Activated CD8-positive, alpha-beta memory T cell treated with anti-CD3 and anti-CD28 coated beads, Interleukin-2, amount 50 U/mL, for 4 hours (primary cell): ENCODE results near the gene PRKCE.
"Not testable (repeated sequence)": the region's sequence is repeated elsewhere in the genome, so short reads cannot be mapped to it uniquely, and the experiment has no call there.

ENCODE experiments used
- DNase-seq: peaks from one replicate; pipeline ENCODE4 v3.0.0-alpha.2; 2020

Gene PRKCE

DNA sequence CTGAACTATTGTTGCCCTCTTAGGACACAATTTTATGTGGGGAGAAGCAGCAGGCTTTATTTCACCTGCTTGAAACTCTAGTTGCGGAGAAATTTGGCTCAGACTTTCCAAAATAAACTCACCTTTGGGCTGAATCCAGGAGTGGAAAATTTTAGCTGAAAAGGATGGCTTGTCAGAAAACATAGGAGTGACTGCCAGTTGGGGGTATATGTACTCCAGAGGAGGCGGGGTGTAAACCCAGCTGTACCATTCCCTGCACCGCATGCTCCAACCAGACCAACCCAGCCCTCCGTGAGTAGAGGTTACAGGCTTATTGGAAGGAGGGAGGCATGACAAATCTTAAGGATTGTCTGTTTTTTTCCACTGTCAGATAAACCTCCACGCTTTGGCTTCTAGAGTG, 53.8 kb downstream of the PRKCE start:
- no peak for DNase-seq

DNA sequence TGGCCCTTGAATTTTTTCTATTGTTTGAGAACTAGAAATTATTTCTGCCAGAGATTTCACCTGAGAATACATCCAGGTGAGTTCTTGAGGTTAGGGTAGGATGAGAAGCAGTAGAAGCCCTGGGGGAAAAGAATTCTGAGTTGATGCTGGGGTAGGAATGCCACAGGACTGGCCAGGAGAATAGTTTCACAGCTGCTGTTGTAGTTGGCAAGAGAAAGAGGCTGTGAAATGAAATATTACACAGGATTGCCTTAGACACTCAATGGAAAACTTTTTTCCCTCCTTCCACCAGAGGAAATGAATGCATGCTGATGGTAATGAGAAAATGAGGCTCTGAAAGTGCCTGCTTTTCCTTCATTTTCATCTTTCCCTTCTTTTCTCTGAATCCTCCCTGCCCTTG, 54.6 kb downstream of the PRKCE start:
- DNase-seq = no peak

DNA sequence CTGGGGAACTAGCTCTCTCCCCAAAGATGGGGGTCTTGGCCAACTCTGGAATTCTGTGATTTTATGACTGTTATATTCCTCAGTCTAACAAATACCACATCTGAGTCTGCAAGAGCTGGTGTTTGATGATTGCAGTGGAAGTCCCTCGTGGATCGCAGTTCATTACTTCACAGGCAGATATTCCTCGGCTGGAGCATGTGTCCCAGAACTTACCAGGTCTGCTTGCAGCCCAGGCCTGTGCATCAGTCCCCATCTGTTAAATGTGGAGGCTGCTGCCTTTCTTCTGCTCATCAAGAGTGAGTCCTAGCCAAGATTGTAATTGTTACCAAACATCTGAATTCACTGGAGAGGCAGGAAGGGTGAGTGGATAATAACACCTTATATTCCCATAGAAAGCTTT, 55.5 kb downstream of the PRKCE start:
- no peak for DNase-seq

DNA sequence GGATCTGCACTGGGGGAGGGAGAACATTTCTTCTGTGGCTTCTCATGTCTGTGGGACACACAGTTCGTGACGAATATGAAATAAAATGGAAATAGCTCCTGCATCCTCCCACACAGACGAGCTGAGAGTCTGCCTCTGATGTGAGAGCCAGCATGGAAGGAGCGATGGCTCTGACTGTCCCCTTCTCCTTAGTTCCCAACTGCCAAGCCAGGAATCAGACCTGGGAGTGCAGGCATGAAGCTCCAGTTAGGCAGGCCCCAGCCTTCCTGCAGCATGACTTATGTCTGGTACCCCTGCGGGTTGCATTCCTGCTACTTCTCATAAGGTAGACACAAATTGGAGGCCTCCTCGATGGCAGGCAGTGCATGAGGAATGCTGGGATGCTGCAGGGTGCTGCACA, 56.2 kb downstream of the PRKCE start:
- DNase-seq = no peak

DNA sequence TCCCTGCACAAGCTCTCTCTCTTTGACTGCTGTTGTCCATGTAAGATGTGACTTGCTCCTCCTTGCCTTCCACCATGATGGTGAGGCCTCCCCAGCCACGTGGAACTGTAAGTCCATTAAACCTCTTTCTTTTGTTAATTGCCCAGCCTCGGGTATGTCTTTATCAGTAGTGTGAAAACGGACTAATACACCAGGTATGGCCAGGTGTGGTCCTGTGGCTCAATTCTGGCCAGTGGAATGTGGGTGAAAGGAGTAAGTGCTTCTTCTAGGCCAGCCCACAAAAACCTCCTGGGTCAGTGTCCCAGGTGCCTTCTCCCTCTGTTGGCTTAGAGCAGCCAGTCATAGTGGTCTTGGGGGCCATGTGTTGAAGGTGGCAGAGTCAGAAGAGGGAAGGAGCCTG, 57.0 kb downstream of the PRKCE start:
- DNase-seq = no peak

DNA sequence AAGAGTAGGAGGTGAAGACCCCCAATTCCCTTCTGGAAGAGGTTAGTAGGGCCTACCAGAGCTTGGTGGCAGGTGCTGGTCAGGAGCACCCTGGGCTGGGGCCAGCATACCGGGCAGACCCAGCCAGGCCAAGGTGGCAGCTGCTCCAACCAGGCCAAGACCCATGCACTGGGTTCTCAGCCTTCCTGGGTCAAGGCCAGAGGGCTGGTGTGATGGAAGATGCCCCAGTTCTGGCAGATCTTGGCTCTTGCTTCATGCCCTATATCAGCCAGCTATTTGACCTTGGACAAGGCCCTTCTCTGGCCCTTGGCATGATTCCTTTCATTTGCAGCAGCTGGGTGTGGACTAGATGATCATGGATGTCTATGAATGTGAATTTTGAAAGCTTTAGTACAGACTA, 57.7 kb downstream of the PRKCE start:
- no peak for DNase-seq

DNA sequence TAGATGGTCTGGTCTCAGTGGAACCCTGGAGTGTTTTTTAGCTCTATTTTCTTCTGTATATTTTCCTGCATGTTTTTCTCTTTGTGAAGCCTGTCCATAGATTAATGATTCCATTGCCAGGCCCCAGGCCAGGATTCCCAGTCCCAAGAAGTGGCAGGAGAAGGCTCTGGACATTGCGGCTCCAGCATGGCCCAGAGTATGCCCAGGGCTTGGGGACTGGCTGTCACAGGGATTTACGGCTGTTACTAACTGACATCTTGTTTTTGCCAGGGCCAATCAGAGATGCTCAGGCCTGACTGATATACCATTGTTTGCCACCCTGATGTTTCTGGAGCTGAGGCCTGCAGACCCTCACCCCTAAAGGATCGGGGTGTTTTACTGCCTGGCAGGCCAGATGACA, 59.0 kb downstream of the PRKCE start:
- DNase-seq = no peak

DNA sequence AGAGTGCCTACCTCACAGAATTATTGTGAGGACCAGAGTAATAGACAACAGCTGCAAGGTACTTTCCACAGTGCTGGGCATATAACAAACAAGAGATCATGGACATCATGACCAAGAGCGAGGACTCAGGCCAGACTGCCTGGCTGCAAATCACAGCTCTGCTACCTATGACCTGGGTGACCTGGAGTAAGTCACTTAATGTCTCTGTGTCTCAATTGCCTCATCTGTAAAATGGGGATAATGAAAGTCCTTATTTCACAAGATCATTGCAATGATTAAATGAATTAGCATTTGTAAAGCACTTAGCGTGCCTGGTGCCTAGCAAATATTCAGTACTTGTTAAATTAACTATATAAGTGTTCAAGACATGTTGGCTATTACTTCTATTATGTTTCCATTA, 59.7 kb downstream of the PRKCE start:
- DNase-seq = no peak

DNA sequence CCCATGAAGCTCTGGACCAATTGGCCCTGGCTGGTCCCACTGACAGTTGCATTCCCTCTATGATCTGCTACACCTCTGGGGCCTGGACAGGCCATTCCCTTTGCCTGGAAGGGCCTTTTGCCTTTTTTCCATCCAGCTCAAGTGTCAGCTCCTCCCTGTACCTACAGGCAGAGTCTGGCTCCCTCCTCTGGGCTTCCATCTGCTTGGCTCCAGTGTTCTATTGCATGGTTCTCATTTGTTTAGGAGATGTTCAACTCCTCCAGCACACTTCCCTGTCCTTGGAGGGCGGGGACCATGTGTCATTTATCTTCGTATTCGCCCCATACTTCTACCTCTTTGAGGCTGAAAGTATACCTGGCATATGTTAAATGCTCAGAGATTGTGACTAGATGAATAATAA, 61.1 kb downstream of the PRKCE start:
- no peak for DNase-seq

DNA sequence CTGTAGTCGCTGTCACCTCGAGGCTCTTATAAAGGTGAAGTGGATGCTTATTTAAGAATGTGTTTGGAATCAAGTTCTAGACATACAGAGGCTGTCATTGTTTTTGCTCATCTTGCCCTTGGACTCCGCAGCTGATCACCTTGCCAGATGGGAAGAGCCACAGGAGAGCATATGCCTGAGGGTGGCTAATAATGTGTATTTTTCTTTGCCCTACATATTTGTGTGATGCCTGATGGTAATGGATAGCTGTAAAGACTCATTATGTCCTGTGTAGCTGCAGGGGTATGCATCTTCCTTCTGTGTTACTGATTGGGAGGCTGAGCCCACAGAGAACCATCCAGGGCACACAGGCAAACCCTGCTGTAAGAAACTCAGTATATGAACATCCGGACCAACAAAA, 61.7 kb downstream of the PRKCE start:
- no peak for DNase-seq

DNA sequence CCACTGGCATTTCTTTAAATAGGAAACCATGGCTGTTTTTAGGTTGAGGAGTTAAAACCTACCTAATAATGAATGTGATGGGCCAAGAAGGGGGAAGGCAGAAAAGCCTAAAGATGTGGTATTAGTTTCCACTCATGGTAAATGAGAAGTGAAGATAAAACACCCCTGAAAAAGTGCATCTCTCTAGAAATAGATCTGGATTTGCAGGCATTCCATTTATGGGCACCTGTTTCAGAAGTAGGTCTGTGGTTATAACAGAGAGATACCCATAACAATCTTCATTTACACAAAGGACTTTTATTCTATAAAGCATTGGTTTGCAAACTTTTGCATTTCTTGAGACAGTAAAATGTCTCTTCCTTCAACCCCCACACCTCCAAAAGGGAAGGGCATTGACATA, 62.1 kb downstream of the PRKCE start:
- DNase-seq = no peak

DNA sequence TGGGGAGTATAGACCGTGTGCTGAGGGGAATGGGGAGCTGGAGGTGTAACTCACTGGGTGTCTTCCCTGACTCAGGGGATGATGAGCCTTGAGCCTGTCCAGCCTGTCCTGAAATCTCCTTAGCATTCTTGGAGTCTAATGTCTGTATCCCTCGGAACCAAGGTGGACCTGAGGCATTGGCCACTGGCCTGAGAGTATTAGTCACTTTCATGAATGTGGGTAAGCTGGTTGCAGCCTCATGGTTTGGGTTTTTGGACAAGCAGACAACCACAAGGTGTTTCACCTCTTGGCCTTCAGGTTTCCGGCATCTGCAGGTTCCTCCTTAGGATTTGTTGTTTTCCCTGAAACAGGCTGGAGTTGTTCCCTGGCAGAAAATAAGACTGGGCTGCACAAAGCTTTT, 63.2 kb downstream of the PRKCE start:
- DNase-seq = no peak

DNA sequence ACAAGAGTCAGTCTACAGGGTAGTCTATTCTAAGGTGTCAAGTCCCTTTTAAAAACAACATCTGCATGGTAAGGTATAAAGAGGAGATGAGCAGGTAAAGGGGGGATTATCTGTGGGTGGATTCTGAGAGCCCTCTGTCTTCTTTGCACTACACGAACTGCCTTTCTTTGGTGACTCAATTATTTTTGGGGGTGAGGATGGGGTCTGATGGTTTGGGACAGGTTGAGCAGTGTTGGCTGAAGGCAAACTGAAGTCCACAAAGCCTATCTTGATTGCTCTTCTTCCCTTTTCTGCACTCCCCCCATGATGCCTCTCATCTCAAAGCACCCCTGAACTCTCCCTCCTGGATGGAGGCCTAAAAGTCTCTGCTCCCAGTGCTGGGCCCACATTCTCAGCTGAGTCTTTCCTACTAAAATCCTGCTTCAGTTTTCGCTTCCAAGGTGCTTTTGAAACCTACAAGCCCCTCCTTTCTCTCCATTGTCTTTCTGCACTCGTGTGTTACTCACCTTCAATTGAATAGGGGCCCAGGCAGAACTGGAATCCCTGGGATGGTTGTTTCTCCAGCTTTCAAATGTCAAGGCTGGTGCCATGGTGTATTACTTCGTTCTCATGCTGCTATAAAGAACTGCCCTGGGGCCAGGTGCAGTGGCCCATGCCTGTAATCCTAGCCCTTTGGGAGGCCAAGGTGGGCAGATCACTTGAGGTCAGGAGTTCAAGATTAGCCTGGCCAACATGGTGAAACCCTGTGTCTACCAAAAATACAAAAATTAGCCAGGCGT, 64.3 kb downstream of the PRKCE start:
- no peak for DNase-seq

DNA sequence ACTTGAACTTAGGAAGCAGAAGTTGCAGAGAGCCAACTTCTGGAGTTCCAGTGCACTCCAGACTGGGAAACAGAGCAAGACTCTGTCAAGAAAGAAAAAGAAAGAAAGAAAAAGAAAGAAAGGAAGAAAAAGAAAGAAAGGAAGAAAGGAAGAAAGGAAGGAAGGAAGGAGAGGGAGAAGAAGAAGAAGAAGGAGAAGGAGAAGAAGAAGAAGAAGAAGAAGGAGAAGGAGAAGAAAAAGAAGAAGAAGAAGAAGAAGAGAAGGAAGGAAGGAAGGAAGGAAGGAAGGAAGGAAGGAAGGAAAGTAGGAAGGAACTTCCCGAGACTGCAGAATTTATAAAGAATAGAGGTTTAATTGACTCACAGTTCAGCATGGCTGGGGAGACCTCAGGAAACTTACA, 65.0 kb downstream of the PRKCE start:
- not testable (repeated sequence) for DNase-seq

DNA sequence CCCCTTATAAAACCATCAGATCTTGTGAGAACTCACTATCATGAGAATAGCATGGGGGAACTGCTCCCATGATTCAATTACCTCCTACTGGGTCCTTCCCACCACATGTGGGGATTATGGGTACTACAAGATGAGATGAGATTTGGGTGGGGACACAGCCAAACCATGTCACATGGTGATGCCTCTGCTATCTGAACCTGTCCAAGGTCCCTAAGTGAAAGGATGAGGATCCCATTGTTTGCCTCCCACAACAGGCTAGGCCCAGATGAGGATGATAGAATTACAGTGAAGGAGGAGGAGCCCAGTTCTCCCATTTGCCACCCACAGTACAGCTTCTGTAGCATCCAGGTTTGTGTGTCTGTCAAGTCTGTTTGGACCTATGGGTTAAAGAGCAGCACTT, 65.4 kb downstream of the PRKCE start:
- no peak for DNase-seq

DNA sequence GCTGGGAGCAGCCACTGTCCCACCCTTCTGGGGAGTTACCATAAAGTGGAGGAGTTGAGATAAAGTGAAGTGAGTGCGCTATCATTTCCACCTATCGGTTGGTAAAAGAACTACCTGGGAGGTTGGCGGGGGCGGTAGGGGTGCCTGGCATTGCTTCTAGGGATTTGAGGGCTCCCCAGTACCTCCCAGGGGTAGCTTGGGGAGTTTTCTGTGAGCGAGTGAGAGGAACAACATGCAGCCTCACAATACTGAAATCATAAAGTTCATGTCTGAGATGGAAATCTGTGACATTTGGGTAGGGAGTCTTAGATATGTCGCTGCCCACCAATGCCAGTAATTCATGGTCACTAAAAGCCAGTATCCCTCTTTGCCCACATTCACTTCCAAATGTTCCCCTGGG, 68.7 kb downstream of the PRKCE start:
- no peak for DNase-seq

DNA sequence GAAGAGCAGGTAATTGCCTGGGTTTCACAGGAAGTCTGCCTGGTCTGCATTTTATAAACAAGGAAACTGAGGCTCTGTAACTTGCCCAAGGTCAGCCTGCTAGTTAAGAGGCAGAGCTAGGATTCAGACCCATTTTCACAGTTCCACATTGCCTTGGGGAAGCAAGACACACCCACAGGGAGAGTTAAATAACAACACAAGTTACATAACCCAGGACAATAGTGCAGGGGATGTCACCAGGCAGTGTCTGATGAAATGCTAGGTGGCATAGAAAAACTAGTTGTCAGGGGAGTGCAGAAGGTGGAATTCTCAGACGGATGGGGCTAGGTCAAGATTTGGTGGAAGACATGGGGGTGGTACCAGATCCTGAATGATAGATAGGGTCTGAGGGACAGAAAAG, 69.7 kb downstream of the PRKCE start:
- no peak for DNase-seq

DNA sequence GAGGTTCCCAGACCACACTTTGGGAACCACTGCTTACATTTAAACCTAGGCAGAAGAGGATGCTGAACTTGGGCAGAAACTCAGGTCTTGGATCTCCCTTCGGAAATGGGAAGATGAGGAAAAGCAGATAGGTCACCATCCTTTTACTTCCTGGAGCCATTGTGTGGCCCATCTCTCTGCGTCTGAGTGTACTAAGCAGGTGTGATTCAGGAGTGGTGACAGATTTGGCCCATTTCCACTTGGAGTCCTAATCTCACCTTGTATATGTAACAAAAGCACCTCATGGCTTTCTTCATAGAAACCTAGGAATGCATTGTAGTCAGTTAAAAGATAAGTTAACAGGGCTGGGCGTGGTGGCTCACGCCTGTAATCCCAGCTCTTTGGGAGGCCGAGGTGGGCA, 71.0 kb downstream of the PRKCE start:
- no peak for DNase-seq

DNA sequence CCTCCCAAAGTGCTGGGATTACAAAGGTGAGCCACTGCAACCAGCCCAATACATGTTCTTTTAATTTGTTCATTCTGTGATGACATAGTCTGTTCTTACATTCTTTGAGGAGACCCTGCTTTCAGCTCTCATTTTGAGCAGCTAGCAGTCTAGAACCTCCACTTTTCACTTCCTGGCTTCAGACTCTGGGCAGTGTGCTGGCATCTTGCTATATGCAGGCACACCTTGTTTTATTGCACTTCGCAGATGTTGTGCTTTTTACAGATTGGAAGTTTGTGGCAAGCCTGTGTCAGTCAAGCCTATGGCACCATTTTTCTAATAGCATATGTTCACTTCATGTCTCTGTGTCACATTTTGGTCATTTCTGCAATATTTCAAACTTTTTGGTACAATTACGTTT, 72.4 kb downstream of the PRKCE start:
- no peak for DNase-seq

DNA sequence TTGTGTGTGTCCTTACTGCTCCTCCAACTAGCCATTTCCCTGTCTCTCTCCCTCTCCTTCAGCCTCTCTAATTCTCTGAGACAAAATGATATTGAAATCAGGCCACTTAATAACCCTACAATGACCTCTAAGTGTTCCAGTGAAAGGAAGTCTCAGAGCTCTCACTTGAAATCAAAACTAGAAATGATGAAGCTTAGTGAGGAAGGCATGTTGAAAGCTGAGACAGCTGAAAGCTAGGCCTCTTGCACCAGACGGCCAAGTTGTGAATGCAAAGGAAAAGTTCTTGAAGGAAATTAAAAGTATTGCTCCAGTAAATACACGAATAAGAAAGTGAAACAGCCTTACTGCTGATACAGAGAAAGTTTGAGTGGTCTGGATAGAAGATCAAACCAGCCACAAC, 72.9 kb downstream of the PRKCE start:
- DNase-seq = no peak

DNA sequence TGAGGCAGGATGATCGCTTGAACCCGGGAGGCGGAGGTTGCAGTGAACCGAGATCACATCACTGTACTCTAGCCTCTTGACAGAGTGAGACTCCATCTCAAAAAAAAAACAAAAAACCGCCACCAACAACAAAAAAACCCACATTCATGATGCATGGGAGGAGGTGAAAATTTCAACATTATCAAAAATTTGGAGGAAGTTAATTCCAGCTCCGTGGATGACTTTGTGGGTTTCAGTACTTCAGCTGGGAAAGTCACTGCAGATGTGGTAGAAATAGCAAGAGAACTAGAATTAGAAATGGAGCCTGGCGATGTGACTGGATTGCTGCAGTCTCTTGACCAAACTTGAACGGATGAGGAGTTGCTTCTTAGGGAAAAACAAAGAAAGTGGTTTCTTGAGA, 74.3 kb downstream of the PRKCE start:
- DNase-seq = no peak

DNA sequence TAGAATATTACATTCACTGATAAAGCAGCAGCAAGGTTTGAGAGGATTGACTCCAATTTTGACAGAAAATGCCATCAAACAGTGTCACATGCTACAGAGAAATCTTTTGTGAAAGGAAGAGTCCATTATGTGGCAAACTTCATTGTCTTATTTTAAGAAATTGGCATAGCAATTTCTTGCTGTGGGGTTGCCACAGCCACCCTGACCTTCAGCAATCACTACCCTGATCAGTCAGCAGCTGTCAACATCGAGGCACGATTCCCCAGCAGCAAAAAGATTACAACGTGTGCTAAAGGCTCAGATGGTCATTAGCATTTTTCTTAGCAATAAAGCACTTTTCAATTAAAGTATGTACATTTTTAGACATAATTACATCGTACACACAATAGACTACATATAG, 74.7 kb downstream of the PRKCE start:
- no peak for DNase-seq

DNA sequence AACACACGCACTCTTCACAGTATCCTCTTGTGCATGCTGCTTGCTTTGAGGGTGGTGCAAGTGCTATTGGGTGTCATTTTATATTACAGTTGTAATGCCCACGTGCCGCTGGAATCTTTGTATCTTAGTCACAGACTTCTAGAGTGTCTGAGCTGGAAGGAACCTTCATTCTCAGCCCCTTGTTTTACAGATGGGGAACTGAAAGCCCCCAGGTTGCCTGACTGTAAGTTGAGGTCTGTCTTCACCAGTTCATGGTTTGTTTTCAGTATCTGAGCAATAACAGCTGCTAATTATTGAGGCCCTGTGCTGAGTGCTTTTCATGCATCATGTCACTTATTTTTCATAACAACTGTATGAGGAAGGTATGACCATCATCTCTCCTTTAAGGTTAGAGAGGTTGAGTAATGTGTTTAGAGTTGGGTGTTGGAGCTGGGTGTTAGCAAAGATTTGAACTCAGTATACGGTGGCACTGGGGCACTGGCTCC, 77.0 kb downstream of the PRKCE start:
- no peak for DNase-seq

DNA sequence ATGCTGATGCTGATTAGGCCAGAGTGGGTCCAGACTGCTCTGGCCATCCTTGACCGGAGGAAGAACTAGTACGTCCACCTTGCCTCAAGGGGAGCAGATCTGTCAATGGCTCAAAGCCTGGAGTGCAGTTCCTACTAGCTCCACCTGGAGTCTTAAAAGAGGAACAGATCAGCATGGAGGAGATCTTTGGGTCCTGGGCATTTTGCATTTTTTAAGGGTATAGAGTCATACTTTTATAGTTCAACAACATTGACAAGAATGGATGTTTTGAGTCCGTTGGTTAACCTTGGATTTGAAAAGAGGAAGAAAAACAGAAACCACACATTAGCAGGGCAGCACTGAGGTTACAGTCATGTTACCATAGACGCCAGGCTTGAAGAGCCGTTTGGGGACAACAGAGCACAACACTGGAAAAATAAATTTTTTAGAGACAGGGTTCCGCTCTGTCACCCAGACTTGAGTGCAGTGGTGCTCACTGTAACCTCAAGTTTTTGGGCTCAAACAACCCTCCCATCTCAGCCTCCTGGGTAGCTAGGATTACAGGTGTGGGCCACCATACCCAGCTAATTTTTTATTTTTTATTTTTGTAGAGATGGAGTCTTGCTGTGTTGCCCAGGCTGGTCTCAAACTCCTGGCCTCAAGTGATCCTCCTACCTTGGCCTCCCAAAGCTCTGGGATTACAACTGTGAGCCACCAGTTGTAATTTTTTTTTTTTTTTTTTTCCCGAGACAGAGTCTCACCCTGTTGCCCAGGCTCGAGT, 78.5 kb downstream of the PRKCE start:
- DNase-seq = no peak

DNA sequence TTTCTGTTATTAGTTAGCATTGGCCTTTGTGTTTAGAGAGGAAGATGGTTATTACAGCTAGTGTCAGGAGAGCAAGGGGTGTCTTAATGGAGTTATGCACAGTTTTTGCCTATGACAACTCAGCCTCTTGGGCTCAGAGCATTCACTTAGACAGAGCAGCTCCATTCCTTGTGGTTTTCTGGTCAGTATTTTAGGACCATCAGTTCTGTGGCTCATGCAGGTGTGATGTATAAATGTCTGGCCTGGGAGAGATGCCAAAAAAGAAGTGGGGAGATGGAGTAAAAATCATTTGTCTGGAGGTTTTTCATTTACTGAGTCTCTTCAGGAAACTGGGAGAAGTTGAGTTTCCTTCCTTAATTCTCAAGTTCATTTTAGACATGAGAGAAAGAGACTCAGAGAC, 79.7 kb downstream of the PRKCE start:
- no peak for DNase-seq
